ENCODE results near the gene SUN1. TPM values are rescaled to one million over a fixed set of nuclear protein-coding genes. Genes with fewer than 3 reads are reported as not detected.

The SUN1 gene
- total and polyA plus RNA-seq, 5 donors: 86.9 to 163 (median 139) TPM

DNA sequence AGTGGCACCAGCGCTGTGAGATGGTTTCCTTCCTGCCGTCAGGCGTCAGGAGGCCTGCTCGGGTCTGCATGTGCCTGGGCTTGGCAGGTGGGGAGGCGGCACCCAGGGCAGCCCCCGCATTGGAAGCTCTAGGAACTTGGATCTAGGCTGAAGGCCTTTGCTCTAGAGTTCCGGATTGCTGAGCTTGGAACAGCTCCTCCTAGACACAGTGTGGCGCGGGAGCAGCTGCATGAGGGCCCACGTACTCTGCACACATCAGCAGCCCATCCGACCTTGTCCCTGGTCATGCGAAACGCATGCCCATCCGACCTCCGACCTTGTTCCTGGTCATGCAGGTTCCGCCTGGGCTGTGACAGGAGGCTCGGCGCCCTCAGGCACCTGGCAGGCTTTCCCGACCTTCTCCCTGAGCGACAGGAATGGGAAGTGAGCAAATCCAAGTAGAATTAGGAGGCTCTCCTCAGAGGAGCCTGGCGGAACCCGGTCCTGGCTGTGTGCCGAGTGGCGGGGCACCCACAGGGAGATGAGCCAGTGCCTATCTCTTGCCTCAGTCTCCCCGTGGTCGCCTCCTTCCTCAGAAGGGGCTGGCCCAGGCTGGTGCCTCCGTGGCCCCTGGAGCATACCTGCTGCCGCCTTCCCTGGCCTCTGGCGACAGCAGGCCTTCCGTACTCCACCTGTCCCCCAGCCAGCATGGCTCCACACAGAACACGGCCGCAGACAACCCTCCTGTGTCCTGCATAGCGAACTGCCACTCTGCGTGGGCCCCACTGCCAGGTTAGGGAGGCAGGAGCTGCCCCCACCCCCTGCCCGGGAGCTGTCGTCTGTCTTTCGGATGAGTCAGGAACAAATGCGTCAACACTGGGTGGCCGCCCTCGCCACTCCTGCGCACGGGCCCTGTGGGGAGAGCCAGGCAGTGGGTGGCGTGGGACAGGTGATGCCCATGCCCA lies 56.1 kb downstream of the SUN1 start:
- 92% methylated on average over 43 of the region's 43 CpGs for whole genome bisulfite sequencing
- H3K27me3 ChIP-seq (ENCODE audit: control insufficient read depth, insufficient read depth): no peaks in the 10 kb centered on the region
- intact Hi-C loops (cut with DNase I): no loop called here
- H3K9me3 ChIP-seq (ENCODE audit: control insufficient read depth, low read length): no peaks in the 10 kb centered on the region
- peaks cover 6% of the 10 kb centered on the region for H3K4me1 ChIP-seq (ENCODE audit: control insufficient read depth, insufficient read depth, low read length)
- ATAC-seq: no peak
- no peak overlapping the region for H3K4me3 ChIP-seq (ENCODE audit: low read length)
- H3K27ac ChIP-seq (ENCODE audit: low read length): no peak overlapping the region
- DNase-seq: peak; percentile 10 to 55 (median 49)

DNA sequence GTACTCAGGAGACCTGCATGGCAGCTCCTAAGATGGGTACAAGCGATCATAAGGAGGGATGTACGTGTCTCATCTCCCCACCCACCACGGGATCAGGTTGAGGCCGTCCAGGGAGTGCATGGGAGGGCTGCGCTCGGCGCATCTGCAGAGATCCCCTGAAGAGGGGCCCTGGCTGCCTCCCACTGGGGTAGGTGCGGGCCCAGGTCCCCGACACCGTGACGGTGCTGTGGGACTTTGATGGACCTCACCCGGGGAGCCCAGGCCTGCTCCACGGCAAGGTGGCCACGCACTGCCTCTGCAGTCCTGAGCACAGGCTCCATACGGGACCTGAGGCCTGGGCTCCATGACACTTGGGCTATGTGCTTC lies 56.7 kb downstream of the SUN1 start:
- Histone ChIP-seq H3K27me3 (ENCODE audit: control insufficient read depth, insufficient read depth) (no peaks in the 10 kb centered on the region), H3K4me3 (ENCODE audit: low read length) (no peak overlapping the region), H3K4me1 (ENCODE audit: control insufficient read depth, insufficient read depth, low read length) (peaks cover 6% of the 10 kb centered on the region), H3K27ac (ENCODE audit: low read length) (no peak overlapping the region), H3K9me3 (ENCODE audit: control insufficient read depth, low read length) (no peaks in the 10 kb centered on the region)
- intact Hi-C loops (cut with DNase I): no loop called here
- DNase-seq: peak in 2 of 3 donors; percentile 47 to 60
- ATAC-seq: no peak
- WGBS: 88% methylated on average over 15 of the region's 15 CpGs

DNA sequence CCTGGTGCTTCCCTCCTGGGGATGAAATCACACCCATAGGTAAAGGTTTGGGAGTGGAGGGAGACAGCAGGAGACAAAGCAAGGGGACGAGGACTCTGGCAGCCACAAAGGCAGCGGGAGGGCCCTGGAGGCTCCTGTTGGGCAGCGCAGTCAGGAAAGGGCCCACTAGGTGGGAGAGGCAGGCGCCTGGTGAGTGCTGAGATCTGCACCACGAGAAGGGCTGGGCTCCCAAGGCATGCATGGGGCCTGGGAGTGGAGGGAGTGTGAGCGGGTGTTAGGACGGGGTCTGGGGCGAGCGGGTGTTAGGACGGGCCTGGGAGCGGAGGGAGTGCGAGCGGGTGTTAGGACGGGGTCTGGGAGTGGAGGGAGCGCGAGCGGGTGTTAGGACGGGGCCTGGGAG lies 57.1 kb downstream of the SUN1 start:
- DNase-seq (peak in 2 of 3 donors; percentile 30 to 57), ATAC-seq (no peak)
- WGBS: 93% methylated on average over 14 of the region's 18 CpGs
- Histone ChIP-seq H3K27ac (ENCODE audit: low read length) (no peak overlapping the region), H3K4me1 (ENCODE audit: control insufficient read depth, insufficient read depth, low read length) (peaks cover 6% of the 10 kb centered on the region), H3K9me3 (ENCODE audit: control insufficient read depth, low read length) (no peaks in the 10 kb centered on the region), H3K27me3 (ENCODE audit: control insufficient read depth, insufficient read depth) (no peaks in the 10 kb centered on the region), H3K4me3 (ENCODE audit: low read length) (no peak overlapping the region)
- intact Hi-C loops (cut with DNase I): no loop called here

DNA sequence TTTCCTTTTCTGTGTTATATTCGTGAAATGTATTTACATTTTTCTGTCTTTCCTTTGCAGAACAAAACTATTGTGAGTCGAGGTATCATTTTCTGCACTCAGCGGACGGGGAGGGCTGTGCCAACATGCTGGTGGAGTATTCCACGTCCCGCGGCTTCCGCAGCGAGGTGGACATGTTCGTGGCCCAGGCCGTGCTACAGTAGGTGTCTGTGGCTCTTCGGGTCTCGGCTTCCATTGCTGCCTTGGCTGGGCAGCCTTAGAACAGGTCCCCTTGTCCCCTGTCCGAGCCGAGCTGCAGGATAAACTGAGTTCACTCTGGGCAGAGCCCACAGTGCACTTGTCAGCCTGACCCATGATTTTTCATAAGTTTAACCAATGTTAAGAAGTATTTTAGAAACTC lies 58.6 kb downstream of the SUN1 start:
- H3K4me1 ChIP-seq (ENCODE audit: control insufficient read depth, insufficient read depth, low read length): peaks cover 5% of the 10 kb centered on the region
- no peaks in the 10 kb centered on the region for H3K27me3 ChIP-seq (ENCODE audit: control insufficient read depth, insufficient read depth)
- H3K27ac ChIP-seq (ENCODE audit: low read length): no peak overlapping the region
- H3K9me3 ChIP-seq (ENCODE audit: control insufficient read depth, low read length): no peaks in the 10 kb centered on the region
- H3K4me3 ChIP-seq (ENCODE audit: low read length): no peak overlapping the region
- 95% methylated on average over 15 of the region's 15 CpGs for WGBS
- intact Hi-C loops (cut with DNase I): no loop called here
- no peak for ATAC-seq
- DNase-seq: peak in 2 of 3 donors; percentile 47 to 53

DNA sequence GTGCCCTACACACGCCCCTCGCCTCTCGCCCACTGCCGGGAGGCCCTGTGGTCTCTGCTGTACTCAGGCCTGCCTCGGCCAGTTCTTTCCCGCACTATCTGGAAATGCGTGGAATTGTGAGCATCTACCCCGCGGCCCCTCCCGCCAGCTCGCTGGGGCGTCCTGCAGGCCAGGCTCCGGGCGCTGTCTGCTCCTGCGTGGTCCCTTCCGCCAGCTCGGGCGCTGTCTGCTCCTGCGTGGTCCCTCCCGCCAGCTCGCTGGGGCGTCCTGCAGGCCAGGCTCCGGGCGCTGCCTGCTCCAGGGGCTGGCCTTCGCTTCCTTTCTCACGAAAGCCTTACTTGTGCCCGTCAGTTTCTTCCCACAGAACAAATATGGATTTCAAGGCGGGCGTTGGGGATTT lies 59.0 kb downstream of the SUN1 start:
- DNase-seq: peak in 2 of 3 donors; percentile 29 to 47
- WGBS: 93% methylated on average over 29 of the region's 29 CpGs
- H3K9me3 ChIP-seq (ENCODE audit: control insufficient read depth, low read length): no peaks in the 10 kb centered on the region
- peaks cover 1% of the 10 kb centered on the region for H3K4me1 ChIP-seq (ENCODE audit: control insufficient read depth, insufficient read depth, low read length)
- H3K27me3 ChIP-seq (ENCODE audit: control insufficient read depth, insufficient read depth): no peaks in the 10 kb centered on the region
- H3K27ac ChIP-seq (ENCODE audit: low read length): no peak overlapping the region
- H3K4me3 ChIP-seq (ENCODE audit: low read length): no peak overlapping the region
- intact Hi-C loops (cut with DNase I): no loop called here
- ATAC-seq: no peak

DNA sequence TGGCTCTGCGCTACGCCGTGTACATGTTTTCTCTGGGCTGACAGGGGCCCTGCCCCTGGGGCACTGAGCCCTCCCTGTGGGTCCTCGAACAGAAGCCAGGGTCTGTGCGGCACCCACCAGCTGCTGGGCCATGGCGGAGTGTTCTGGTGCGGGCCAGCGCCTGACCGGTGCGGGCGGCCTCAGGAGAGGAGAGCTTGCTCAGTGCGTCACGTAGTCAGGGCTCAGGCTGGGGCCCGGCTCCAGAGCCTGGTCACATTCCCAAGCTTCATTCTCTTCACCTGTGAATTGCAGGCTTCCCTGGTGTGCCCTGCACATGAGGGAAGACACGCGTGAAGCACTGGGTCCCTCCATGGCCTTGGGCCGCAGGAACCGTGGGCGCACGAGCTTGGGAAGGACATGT lies 59.5 kb downstream of the SUN1 start:
- Histone ChIP-seq H3K27ac (ENCODE audit: low read length) (no peak overlapping the region), H3K9me3 (ENCODE audit: control insufficient read depth, low read length) (no peaks in the 10 kb centered on the region), H3K4me3 (ENCODE audit: low read length) (no peak overlapping the region), H3K27me3 (ENCODE audit: control insufficient read depth, insufficient read depth) (no peaks in the 10 kb centered on the region), H3K4me1 (ENCODE audit: control insufficient read depth, insufficient read depth, low read length) (no peaks in the 10 kb centered on the region)
- WGBS: 96% methylated on average over 20 of the region's 20 CpGs
- DNase-seq: peak in 2 of 3 donors; percentile 37 to 41
- ATAC-seq: no peak
- intact Hi-C loops (cut with DNase I): no loop called here

DNA sequence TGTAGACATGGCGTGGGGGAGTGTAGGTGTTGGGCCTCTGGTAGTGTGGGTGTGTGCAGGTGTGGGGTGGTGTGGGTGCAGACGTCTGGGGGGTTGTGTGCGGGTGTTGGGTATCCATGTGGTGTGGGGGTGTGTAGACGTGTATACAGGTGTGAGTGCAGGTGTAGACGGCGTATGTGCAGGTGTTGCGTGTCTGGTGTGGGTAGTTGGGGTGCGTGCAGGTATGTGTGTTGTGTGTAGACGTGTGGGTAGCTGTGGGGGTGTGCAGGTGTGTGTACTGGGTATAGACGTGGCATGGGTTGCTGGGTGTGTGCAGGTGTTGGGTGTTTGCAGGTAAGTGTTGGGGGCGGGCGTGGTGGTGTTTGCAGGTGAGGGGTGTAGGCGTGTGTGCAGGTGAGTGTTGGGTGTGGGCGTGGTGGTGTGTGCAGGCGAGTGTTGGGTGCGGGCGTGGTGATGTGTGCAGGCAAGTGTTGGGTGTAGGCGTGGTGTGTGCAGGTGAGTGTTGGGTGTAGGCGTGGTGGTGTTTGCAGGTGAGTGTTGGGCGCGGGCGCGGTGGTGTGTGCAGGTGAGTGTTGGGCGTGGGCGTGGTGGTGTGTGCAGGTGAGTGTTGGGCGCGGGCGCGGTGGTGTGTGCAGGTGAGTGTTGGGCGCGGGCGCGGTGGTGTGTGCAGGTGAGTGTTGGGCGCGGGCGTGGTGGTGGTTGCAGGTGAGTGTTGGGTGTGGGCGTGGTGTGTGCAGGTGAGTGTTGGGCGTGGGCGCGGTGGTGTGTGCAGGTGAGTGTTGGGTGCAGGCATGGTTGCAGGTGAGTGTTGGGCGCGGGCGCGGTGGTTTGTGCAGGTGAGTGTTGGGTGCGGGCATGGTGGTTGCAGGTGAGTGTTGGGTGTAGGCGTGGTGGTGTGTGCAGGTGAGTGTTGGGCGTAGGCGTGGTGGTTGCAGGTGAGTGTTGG lies 60.6 kb downstream of the SUN1 start:
- 98% methylated on average over 48 of the region's 48 CpGs for WGBS
- Histone ChIP-seq H3K27me3 (ENCODE audit: control insufficient read depth, insufficient read depth) (no peaks in the 10 kb centered on the region), H3K4me3 (ENCODE audit: low read length) (no peak overlapping the region), H3K4me1 (ENCODE audit: control insufficient read depth, insufficient read depth, low read length) (no peaks in the 10 kb centered on the region), H3K9me3 (ENCODE audit: control insufficient read depth, low read length) (no peaks in the 10 kb centered on the region), H3K27ac (ENCODE audit: low read length) (no peak overlapping the region)
- ATAC-seq (no peak), DNase-seq (peak in 2 of 3 donors; percentile 38 to 42)
- intact Hi-C loops (cut with DNase I): no loop called here

DNA sequence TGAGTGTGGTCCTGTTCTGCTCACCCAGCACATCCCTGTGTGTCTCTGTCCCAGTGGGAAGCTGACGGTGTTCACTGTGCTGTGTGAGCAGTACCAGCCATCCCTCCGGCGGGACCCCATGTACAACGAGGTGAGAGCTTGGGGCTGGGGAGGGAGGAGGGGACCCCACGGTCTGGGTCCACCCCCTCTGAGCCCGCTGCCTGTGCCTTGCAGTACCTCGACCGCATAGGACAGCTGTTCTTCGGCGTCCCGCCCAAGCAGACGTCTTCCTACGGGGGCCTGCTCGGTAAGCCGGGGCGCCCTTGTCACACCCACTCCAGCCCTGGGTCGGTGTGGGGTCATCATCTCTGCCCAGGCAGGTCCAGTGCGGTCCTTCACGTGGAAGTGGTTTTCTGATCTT lies 61.4 kb downstream of the SUN1 start:
- WGBS: 91% methylated on average over 19 of the region's 19 CpGs
- H3K4me1 ChIP-seq (ENCODE audit: control insufficient read depth, insufficient read depth, low read length): no peaks in the 10 kb centered on the region
- intact Hi-C loops (cut with DNase I): no loop called here
- no peak overlapping the region for H3K4me3 ChIP-seq (ENCODE audit: low read length)
- H3K27ac ChIP-seq (ENCODE audit: low read length): no peak overlapping the region
- H3K27me3 ChIP-seq (ENCODE audit: control insufficient read depth, insufficient read depth): no peaks in the 10 kb centered on the region
- no peaks in the 10 kb centered on the region for H3K9me3 ChIP-seq (ENCODE audit: control insufficient read depth, low read length)
- DNase-seq (peak in 2 of 3 donors; percentile 30 to 53), ATAC-seq (no peak)

DNA sequence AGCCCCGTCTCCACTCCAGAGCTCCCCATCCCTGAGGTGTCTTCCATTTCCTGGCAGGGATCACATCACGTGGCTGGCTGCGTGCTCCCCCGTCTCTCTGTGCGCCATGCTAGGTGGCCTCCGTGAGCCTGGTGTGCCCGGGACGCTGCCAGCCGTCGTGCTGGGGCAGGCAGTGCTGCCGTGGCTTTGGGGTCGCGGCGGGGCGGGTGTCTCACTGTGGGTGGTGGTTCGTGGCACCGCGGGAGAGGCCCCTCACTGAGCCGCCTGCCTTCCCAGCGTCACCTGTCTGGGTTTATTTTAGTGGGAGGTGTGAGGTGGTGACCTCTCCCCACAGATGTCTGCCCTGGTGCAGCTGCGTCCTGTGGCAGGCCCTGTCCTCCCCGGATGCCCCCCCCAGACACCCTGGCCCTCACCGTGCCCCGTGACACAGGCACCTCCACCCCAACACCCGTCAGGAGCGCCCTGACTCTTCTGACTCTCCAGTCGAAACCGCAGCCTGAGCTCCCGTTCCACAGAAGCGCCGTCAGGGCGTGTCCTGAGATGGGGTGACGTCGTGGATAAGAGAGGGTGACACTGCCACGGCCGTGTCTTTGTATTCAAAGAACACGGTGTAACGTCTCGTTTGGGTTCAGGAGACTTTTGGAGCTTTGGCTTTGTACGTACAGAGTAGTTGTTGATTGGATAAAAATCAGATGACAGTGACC lies 62.0 kb downstream of the SUN1 start:
- H3K4me1 ChIP-seq (ENCODE audit: control insufficient read depth, insufficient read depth, low read length): no peaks in the 10 kb centered on the region
- DNase-seq (peak in 2 of 3 donors; percentile 55 to 70), ATAC-seq (no peak)
- H3K9me3 ChIP-seq (ENCODE audit: control insufficient read depth, low read length): no peaks in the 10 kb centered on the region
- H3K27ac ChIP-seq (ENCODE audit: low read length): no peak overlapping the region
- no peak overlapping the region for H3K4me3 ChIP-seq (ENCODE audit: low read length)
- no peaks in the 10 kb centered on the region for H3K27me3 ChIP-seq (ENCODE audit: control insufficient read depth, insufficient read depth)
- intact Hi-C loops (cut with DNase I): no loop called here
- 92% methylated on average over 40 of the region's 40 CpGs for WGBS

DNA sequence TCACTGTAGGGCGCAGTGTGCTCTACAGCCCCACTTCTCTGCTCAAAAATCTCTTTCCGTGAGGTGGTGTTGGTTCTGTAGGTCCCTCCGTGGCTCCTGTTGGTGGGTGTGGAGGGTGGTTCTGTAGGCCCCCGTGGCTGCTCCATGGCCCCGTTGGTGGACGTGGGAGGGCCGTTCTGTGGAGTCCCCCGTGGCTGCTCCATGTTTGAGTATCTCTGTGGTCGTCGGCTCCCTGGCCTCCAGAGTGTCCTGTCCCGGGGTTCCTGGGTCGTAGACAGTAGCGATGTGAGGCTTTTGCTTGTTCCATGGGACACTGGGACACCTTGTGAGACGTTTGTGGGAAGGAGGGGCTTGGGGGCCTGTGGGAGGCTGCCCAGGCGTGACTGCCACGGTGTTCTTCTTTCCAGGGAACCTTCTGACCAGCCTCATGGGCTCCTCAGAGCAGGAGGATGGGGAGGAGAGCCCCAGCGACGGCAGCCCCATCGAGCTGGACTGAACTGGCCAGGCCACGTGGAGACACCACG lies 62.7 kb downstream of the SUN1 start:
- Histone ChIP-seq H3K9me3 (ENCODE audit: control insufficient read depth, low read length) (no peaks in the 10 kb centered on the region), H3K4me1 (ENCODE audit: control insufficient read depth, insufficient read depth, low read length) (no peaks in the 10 kb centered on the region), H3K27me3 (ENCODE audit: control insufficient read depth, insufficient read depth) (no peaks in the 10 kb centered on the region), H3K4me3 (ENCODE audit: low read length) (no peak overlapping the region), H3K27ac (ENCODE audit: low read length) (no peak overlapping the region)
- ATAC-seq (no peak), DNase-seq (peak in 1 of 3 donors; percentile 33)
- intact Hi-C loops (cut with DNase I): no loop called here
- WGBS: 92% methylated on average over 21 of the region's 21 CpGs

All from right cardiac atrium (tissue), 5 donors.